ENCODE measurements around the gene BCO1. TPM values are rescaled to one million over a fixed set of nuclear protein-coding genes. Genes with fewer than 3 reads are reported as not detected.
A peak's percentile ranks its signal among the peaks of the same experiment; 100 is the strongest.

BCO1 gene, protein sequence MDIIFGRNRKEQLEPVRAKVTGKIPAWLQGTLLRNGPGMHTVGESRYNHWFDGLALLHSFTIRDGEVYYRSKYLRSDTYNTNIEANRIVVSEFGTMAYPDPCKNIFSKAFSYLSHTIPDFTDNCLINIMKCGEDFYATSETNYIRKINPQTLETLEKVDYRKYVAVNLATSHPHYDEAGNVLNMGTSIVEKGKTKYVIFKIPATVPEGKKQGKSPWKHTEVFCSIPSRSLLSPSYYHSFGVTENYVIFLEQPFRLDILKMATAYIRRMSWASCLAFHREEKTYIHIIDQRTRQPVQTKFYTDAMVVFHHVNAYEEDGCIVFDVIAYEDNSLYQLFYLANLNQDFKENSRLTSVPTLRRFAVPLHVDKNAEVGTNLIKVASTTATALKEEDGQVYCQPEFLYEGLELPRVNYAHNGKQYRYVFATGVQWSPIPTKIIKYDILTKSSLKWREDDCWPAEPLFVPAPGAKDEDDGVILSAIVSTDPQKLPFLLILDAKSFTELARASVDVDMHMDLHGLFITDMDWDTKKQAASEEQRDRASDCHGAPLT
- not detected in 2 replicates for total RNA-seq (2014; rRNA removed; shearing (Covaris generic); ENCODE audit: low replicate concordance)

- H3K27me3 ChIP-seq (ENCODE audit: low read length): no peaks in the 10 kb centered on the region
- no peak within 1 kb of the TSS for H3K27ac ChIP-seq (ENCODE audit: low read length)
- H3K9me3 ChIP-seq (ENCODE audit: low read length): no peaks in the 10 kb centered on the region
- H3K36me3 ChIP-seq (ENCODE audit: insufficient read depth, low read length): no peaks in the 10 kb centered on the region
- no peak within 1 kb of the TSS for H2AFZ ChIP-seq (ENCODE audit: low read length)
- H3K4me3 ChIP-seq (ENCODE audit: low read length): no peak within 1 kb of the TSS
- H3K9ac ChIP-seq (ENCODE audit: low read length): no peak within 1 kb of the TSS
- H3K9me2 ChIP-seq (replicated peaks; ENCODE audit: insufficient read depth, low read length): no peaks in the 10 kb centered on the region
- no peaks in the 10 kb centered on the region for H3K4me1 ChIP-seq (ENCODE audit: low read length)
- H4K20me1 ChIP-seq (ENCODE audit: insufficient read depth, low read depth, low read length): no peaks in the 10 kb centered on the region
- H3K79me2 ChIP-seq (ENCODE audit: low read length): no peaks in the 10 kb centered on the region
- DNase-seq: no peak
- no peak within 1 kb of the TSS for H3K4me2 ChIP-seq (ENCODE audit: low read depth, low read length, poor library complexity, severe bottlenecking)
These were observed at the start of gene BCO1 for GRCh38 chr16:81238296-81239011. BCO1 (plus strand) TSS chr16:81238689; CDS start chr16:81238909, 220 bp downstream.

DNA sequence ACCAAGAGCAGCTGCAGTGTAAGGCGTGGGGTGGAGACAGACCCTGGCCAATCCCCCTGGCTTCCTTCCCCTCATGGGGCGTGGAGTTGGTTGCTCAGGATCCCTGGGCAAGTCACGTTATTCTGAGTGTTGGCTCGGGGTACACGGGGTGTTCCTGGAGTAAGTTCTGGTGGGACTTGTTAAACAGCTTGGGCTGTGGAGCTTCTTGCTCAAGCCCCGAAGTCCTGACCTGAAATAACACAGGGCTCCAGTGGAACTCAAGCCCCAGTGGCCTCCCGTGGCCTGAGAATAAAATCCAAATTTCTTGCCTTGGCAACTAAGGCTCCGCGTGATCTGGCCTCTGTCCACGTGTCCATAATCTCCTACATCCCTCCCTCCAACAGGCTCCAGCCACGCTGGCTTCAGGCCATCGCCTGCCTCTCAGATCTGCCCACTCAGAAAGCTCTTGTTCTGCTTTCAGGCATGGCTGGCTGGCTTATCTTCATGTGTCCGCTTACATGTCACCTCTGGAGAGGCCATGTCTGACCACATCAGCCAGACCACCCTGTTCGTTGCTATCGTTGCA is 49.3 kb upstream of the BCO1 start:
- H3K9me2 ChIP-seq (replicated peaks; ENCODE audit: insufficient read depth, low read length): no peaks in the 10 kb centered on the region
- H3K27ac ChIP-seq (ENCODE audit: low read length): no peak overlapping the region
- no peak overlapping the region for H2AFZ ChIP-seq (ENCODE audit: low read length)
- H3K4me3 ChIP-seq (ENCODE audit: low read length): no peak overlapping the region
- DNase-seq: no peak
- H3K4me1 ChIP-seq (ENCODE audit: low read length): no peaks in the 10 kb centered on the region
- no peaks in the 10 kb centered on the region for H3K9me3 ChIP-seq (ENCODE audit: low read length)
- no peaks in the 10 kb centered on the region for H3K27me3 ChIP-seq (ENCODE audit: low read length)
- no peaks in the 10 kb centered on the region for H3K79me2 ChIP-seq (ENCODE audit: low read length)
- no peak overlapping the region for H3K9ac ChIP-seq (ENCODE audit: low read length)
- H4K20me1 ChIP-seq (ENCODE audit: insufficient read depth, low read depth, low read length): no peaks in the 10 kb centered on the region
- H3K4me2 ChIP-seq (ENCODE audit: low read depth, low read length, poor library complexity, severe bottlenecking): no peak overlapping the region
- no peaks in the 10 kb centered on the region for H3K36me3 ChIP-seq (ENCODE audit: insufficient read depth, low read length)

DNA sequence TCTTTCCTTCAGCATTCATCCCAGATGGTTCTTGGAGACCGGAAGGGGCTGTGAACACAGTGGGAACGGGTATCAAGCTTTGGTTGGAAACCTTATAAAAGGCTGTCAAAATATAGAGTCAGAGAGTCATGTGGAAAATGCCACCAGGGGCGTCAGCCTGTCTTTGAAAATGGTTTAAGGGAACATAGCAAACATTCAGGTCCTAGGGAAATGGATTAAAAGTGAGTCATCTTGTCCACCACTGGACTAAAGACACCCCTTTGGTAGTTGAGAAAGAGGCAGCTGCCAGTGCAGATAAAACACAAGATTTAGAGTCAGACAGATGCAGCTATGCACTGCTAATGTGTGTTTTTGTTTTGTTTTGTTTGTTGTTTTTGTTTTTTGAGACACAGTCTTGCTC is 47.8 kb upstream of the BCO1 start:
- H3K9me2 ChIP-seq (replicated peaks; ENCODE audit: insufficient read depth, low read length): no peaks in the 10 kb centered on the region
- no peak overlapping the region for H3K4me3 ChIP-seq (ENCODE audit: low read length)
- H3K27me3 ChIP-seq (ENCODE audit: low read length): no peaks in the 10 kb centered on the region
- no peaks in the 10 kb centered on the region for H3K4me1 ChIP-seq (ENCODE audit: low read length)
- H3K9ac ChIP-seq (ENCODE audit: low read length): no peak overlapping the region
- no peak overlapping the region for H3K27ac ChIP-seq (ENCODE audit: low read length)
- H4K20me1 ChIP-seq (ENCODE audit: insufficient read depth, low read depth, low read length): no peaks in the 10 kb centered on the region
- no peaks in the 10 kb centered on the region for H3K79me2 ChIP-seq (ENCODE audit: low read length)
- H2AFZ ChIP-seq (ENCODE audit: low read length): no peak overlapping the region
- H3K36me3 ChIP-seq (ENCODE audit: insufficient read depth, low read length): no peaks in the 10 kb centered on the region
- no peaks in the 10 kb centered on the region for H3K9me3 ChIP-seq (ENCODE audit: low read length)
- no peak for DNase-seq
- no peak overlapping the region for H3K4me2 ChIP-seq (ENCODE audit: low read depth, low read length, poor library complexity, severe bottlenecking)

GRCh38 chr16:81195885-81196534 is 42.5 kb upstream of the BCO1 start:
- Histone ChIP-seq H3K4me1 (ENCODE audit: low read length) (no peaks in the 10 kb centered on the region), H2AFZ (ENCODE audit: low read length) (no peak overlapping the region), H3K9me3 (ENCODE audit: low read length) (no peaks in the 10 kb centered on the region), H3K4me2 (ENCODE audit: low read depth, low read length, poor library complexity, severe bottlenecking) (no peak overlapping the region), H3K9me2 (replicated peaks; ENCODE audit: insufficient read depth, low read length) (no peaks in the 10 kb centered on the region), H3K4me3 (ENCODE audit: low read length) (no peak overlapping the region), H3K9ac (ENCODE audit: low read length) (no peak overlapping the region), H4K20me1 (ENCODE audit: insufficient read depth, low read depth, low read length) (no peaks in the 10 kb centered on the region), H3K36me3 (ENCODE audit: insufficient read depth, low read length) (no peaks in the 10 kb centered on the region), H3K27me3 (ENCODE audit: low read length) (no peaks in the 10 kb centered on the region), H3K79me2 (ENCODE audit: low read length) (no peaks in the 10 kb centered on the region), H3K27ac (ENCODE audit: low read length) (no peak overlapping the region)
- no peak for DNase-seq

GRCh38 chr16:81198635-81199034 is 39.9 kb upstream of the BCO1 start:
- no peaks in the 10 kb centered on the region for H3K36me3 ChIP-seq (ENCODE audit: insufficient read depth, low read length)
- H4K20me1 ChIP-seq (ENCODE audit: insufficient read depth, low read depth, low read length): no peaks in the 10 kb centered on the region
- H2AFZ ChIP-seq (ENCODE audit: low read length): no peak overlapping the region
- no peak overlapping the region for H3K4me2 ChIP-seq (ENCODE audit: low read depth, low read length, poor library complexity, severe bottlenecking)
- no peak overlapping the region for H3K9ac ChIP-seq (ENCODE audit: low read length)
- no peaks in the 10 kb centered on the region for H3K9me3 ChIP-seq (ENCODE audit: low read length)
- no peaks in the 10 kb centered on the region for H3K9me2 ChIP-seq (replicated peaks; ENCODE audit: insufficient read depth, low read length)
- DNase-seq: no peak
- no peak overlapping the region for H3K27ac ChIP-seq (ENCODE audit: low read length)
- no peaks in the 10 kb centered on the region for H3K27me3 ChIP-seq (ENCODE audit: low read length)
- no peaks in the 10 kb centered on the region for H3K4me1 ChIP-seq (ENCODE audit: low read length)
- no peak overlapping the region for H3K4me3 ChIP-seq (ENCODE audit: low read length)
- H3K79me2 ChIP-seq (ENCODE audit: low read length): no peaks in the 10 kb centered on the region

- Histone ChIP-seq H3K79me2 (ENCODE audit: low read length) (no peaks in the 10 kb centered on the region), H4K20me1 (ENCODE audit: insufficient read depth, low read depth, low read length) (no peaks in the 10 kb centered on the region), H3K36me3 (ENCODE audit: insufficient read depth, low read length) (no peaks in the 10 kb centered on the region), H3K9ac (ENCODE audit: low read length) (no peak overlapping the region), H3K4me2 (ENCODE audit: low read depth, low read length, poor library complexity, severe bottlenecking) (no peak overlapping the region), H3K4me1 (ENCODE audit: low read length) (no peaks in the 10 kb centered on the region), H3K9me3 (ENCODE audit: low read length) (no peaks in the 10 kb centered on the region), H3K9me2 (replicated peaks; ENCODE audit: insufficient read depth, low read length) (no peaks in the 10 kb centered on the region), H3K27ac (ENCODE audit: low read length) (no peak overlapping the region), H2AFZ (ENCODE audit: low read length) (no peak overlapping the region), H3K4me3 (ENCODE audit: low read length) (no peak overlapping the region), H3K27me3 (ENCODE audit: low read length) (no peaks in the 10 kb centered on the region)
- DNase-seq: no peak
These were observed 37.2 kb upstream of the BCO1 start for GRCh38 chr16:81201267-81201666.

GRCh38 chr16:81204798-81205680 is 33.5 kb upstream of the BCO1 start:
- no peaks in the 10 kb centered on the region for H4K20me1 ChIP-seq (ENCODE audit: insufficient read depth, low read depth, low read length)
- H3K27ac ChIP-seq (ENCODE audit: low read length): no peak overlapping the region
- H3K9me2 ChIP-seq (replicated peaks; ENCODE audit: insufficient read depth, low read length): no peaks in the 10 kb centered on the region
- H2AFZ ChIP-seq (ENCODE audit: low read length): no peak overlapping the region
- no peak overlapping the region for H3K9ac ChIP-seq (ENCODE audit: low read length)
- no peaks in the 10 kb centered on the region for H3K9me3 ChIP-seq (ENCODE audit: low read length)
- H3K79me2 ChIP-seq (ENCODE audit: low read length): no peaks in the 10 kb centered on the region
- no peaks in the 10 kb centered on the region for H3K4me1 ChIP-seq (ENCODE audit: low read length)
- no peak overlapping the region for H3K4me3 ChIP-seq (ENCODE audit: low read length)
- no peaks in the 10 kb centered on the region for H3K27me3 ChIP-seq (ENCODE audit: low read length)
- H3K4me2 ChIP-seq (ENCODE audit: low read depth, low read length, poor library complexity, severe bottlenecking): no peak overlapping the region
- DNase-seq: peak; percentile 74
- no peaks in the 10 kb centered on the region for H3K36me3 ChIP-seq (ENCODE audit: insufficient read depth, low read length)
